Stimulated activated naive CD8-positive, alpha-beta T cell treated with anti-CD3 and anti-CD28 coated beads, Interleukin-15, Interleukin-2, amounts not matched to agents 100 ng/mL and 50 ng/mL, for 24 hours (primary cell): ENCODE measurements around the gene FBXL19.

Experiments
- H3K27ac Mint-ChIP-seq: one replicate; pipeline ENCODE4 v1.8.0; 2021; ENCODE audit warnings: mild to moderate bottlenecking, mixed read lengths
- H3K27me3 Mint-ChIP-seq: one replicate; pipeline ENCODE4 v1.8.0; 2021; ENCODE audit warnings: mixed read lengths
- H3K36me3 Mint-ChIP-seq: one replicate; pipeline ENCODE4 v1.8.0; 2021; ENCODE audit warnings: low read depth, mixed read lengths
- H3K4me1 Mint-ChIP-seq: one replicate; pipeline ENCODE4 v1.8.0; 2021; ENCODE audit warnings: low read depth, mixed read lengths
- H3K4me3 Mint-ChIP-seq: one replicate; pipeline ENCODE4 v1.8.0; 2021; ENCODE audit warnings: mild to moderate bottlenecking, mixed read lengths
- H3K9me3 Mint-ChIP-seq: one replicate; pipeline ENCODE4 v1.8.0; 2021; ENCODE audit warnings: mixed read lengths

FBXL19 gene

DNA sequence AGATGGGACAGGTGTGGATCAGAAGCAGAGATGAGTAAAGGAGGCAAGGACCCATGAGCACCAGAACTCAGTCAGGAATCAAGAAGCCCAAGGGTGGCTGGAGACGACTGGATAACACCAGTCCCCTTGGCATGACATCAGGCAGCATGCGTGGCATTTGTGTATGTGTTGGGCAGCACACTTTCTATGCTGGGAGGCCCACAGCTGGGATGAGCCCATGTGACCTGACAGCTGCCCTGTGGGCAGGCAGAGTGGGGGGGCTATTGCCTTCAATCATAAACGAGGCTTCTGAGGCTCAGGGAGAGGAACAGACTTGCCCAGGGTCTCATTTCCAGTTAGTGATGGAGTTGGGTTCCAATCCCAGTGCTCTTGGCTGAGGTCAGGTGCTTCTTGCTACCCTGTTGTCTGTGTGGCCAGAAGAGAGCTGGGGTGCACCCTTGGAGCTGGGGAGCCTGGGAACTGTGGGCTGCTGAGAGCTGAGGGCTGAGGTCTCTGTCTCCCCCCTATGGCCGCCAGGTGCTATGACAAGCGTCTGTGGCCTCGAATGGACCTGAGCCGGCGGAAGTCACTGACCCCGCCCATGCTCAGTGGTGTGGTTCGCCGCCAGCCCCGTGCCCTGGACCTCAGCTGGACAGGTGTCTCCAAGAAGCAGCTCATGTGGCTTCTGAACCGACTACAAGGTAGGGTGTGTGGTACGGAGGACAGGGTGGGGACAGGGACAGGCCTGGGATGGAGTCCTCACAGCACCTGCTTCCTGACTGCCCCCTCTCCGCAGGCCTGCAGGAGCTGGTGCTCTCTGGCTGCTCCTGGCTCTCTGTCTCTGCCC, 18.4 kb downstream of the FBXL19 start:
- Mint-ChIP-seq H3K27me3 (no peaks in the 10 kb centered on the region), H3K36me3 (peaks cover 25% of the 10 kb centered on the region), H3K9me3 (no peaks in the 10 kb centered on the region), H3K4me1 (peaks cover 15% of the 10 kb centered on the region), H3K4me3 (no peak overlapping the region), H3K27ac (no peak overlapping the region)

DNA sequence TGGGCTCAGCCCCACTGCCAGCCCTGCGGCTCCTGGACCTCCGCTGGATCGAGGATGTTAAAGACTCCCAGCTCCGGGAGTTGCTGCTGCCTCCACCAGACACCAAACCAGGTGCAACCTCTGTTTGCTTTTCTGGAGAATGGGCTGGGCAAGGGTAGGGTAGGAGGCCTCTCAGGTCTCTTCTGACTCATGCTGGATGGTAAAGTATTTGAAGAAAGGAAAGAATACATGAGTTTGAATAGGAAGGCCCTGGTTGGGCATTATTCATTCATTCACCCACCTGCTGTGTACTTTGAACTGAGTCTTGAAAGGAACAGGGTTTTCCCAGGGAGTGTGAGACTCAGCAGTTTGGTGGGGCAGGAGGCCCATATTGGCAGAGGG, 19.0 kb downstream of the FBXL19 start:
- Mint-ChIP-seq H3K4me3 (no peak overlapping the region), H3K27me3 (no peaks in the 10 kb centered on the region), H3K9me3 (no peaks in the 10 kb centered on the region), H3K4me1 (peaks cover 15% of the 10 kb centered on the region), H3K27ac (no peak overlapping the region), H3K36me3 (peaks cover 25% of the 10 kb centered on the region)

GRCh38 chr16:30944352-30944751, 21.0 kb downstream of the FBXL19 start:
- Mint-ChIP-seq H3K9me3 (no peaks in the 10 kb centered on the region), H3K4me1 (peaks cover 15% of the 10 kb centered on the region), H3K27ac (peak overlapping the region; percentile 49), H3K27me3 (no peaks in the 10 kb centered on the region), H3K4me3 (no peak overlapping the region), H3K36me3 (peaks cover 19% of the 10 kb centered on the region)

DNA sequence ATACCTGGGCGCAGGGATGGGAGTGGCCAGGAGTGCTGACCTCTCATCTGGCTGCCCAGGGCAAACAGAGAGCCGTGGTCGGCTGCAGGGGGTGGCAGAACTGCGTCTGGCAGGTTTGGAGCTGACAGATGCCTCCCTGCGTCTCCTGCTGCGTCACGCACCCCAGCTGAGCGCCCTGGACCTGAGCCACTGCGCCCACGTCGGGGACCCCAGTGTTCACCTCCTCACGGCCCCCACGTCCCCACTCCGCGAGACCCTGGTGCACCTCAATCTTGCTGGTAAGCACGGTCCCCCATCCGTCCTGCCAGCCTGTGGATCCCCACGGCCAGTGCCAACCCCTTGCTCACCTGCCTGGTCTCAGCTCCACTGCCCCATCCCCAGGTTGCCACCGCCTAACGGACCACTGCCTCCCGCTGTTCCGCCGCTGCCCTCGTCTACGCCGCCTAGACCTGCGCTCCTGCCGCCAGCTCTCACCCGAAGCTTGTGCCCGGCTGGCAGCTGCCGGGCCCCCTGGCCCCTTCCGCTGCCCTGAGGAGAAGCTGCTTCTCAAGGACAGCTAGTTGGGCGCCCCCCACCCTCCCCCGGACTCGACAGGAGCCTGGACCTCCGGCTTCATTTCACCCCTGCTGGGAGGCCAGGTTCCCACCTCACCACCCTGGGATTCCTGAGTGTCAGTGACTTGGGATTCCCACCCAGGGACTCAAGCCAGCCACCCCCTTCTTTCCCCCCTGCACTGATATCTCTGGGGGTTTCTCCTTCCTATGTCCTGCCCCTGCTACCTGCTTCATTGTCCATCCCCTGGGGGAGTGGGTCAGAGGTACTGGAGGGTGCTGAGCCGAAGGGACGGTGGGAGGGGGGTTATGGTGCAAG, 23.5 kb downstream of the FBXL19 start:
- Mint-ChIP-seq H3K27ac (no peak overlapping the region), H3K27me3 (no peaks in the 10 kb centered on the region)

DNA sequence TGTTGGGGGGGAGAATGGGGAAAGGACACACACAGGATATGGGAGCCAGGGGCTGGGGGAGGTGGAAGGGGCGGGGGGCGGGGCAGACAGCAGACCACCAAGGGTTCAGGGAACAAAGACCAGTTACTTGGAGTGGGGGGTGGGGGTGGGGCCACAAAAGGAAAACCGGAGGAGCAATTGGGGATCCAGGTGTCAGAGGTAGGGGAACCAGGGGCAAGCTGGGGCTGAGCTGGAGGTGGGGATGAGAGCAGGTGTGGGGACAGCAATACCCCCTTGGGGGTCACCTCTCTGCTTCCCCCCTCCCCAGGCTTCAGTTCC, 24.1 kb downstream of the FBXL19 start:
- Mint-ChIP-seq H3K27me3 (no peaks in the 10 kb centered on the region), H3K4me3 (no peak overlapping the region), H3K9me3 (no peaks in the 10 kb centered on the region), H3K4me1 (peaks cover 20% of the 10 kb centered on the region), H3K36me3 (peaks cover 15% of the 10 kb centered on the region), H3K27ac (no peak overlapping the region)

More for the DNA sequence above, 23.5 kb downstream of the FBXL19 start:
- H3K36me3 Mint-ChIP-seq, result peaks cover 15% of the 10 kb centered on the region
- H3K9me3 Mint-ChIP-seq, result no peaks in the 10 kb centered on the region
- H3K4me3 Mint-ChIP-seq, result peak overlapping the region; percentile 32
- peaks cover 25% of the 10 kb centered on the region for H3K4me1 Mint-ChIP-seq

GRCh38 chr16:30947859-30948666, 24.7 kb downstream of the FBXL19 start:
- H3K4me1 Mint-ChIP-seq, result peaks cover 16% of the 10 kb centered on the region
- no peaks in the 10 kb centered on the region for H3K27me3 Mint-ChIP-seq
- H3K4me3 Mint-ChIP-seq, result no peak overlapping the region
- H3K27ac Mint-ChIP-seq, result no peak overlapping the region
- peaks cover 11% of the 10 kb centered on the region for H3K36me3 Mint-ChIP-seq
- no peaks in the 10 kb centered on the region for H3K9me3 Mint-ChIP-seq

DNA sequence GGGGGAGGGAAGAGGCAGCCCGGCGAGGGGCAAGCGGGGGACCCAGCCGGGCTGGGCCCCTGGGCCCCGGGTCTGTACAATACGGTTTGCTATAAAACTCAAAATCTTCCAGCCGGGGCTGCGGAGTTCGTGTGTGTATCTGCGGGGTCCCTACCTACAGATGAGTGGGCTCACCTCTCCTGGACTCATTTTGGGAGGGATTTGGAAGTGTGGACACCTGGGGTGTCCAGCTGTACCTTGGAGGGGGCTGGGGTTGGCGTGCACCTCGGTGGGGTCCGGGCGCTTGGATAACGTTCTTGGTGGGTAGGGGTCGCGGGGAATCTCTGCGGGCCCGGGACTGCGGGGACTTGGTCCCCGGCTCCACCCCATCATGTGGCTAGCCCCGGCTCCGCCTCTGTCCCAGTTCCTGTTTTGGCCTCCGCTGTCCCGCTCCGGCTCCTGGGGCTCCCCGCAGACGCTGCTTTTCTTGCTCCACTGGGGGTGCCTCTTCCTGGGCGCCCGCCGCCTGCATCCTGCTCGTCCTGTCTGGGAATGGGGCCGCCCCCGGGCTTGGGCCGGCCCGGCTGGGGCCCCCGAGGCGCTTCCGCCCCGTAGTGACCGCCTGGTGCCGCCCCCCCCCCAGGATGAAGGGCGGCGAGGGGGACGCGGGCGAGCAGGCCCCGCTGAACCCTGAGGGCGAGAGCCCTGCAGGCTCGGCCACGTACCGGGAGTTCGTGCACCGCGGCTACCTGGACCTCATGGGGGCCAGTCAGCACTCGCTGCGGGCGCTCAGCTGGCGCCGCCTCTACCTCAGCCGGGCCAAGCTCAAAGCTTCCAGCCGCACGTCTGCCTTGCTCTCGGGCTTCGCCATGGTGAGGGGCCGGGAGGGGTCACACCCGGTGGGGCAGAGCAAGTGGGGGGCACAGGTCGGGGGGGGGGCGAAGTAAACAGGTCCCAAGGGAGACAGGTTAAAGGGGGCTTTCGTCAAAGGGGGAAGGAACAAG, 25.6 kb downstream of the FBXL19 start, which contains the start of gene ORAI3:
Gene ORAI3 (plus strand): TSS at position 402 of the 983 bp plus-strand sequence. CDS start 222 bp downstream, at position 624.
- Mint-ChIP-seq H3K4me3 (peak within 1 kb of the TSS; percentile 86), H3K9me3 (no peaks in the 10 kb centered on the region), H3K27me3 (no peaks in the 10 kb centered on the region), H3K27ac (peak within 1 kb of the TSS; percentile 81), H3K4me1 (peaks cover 16% of the 10 kb centered on the region), H3K36me3 (peaks cover 7% of the 10 kb centered on the region)

DNA sequence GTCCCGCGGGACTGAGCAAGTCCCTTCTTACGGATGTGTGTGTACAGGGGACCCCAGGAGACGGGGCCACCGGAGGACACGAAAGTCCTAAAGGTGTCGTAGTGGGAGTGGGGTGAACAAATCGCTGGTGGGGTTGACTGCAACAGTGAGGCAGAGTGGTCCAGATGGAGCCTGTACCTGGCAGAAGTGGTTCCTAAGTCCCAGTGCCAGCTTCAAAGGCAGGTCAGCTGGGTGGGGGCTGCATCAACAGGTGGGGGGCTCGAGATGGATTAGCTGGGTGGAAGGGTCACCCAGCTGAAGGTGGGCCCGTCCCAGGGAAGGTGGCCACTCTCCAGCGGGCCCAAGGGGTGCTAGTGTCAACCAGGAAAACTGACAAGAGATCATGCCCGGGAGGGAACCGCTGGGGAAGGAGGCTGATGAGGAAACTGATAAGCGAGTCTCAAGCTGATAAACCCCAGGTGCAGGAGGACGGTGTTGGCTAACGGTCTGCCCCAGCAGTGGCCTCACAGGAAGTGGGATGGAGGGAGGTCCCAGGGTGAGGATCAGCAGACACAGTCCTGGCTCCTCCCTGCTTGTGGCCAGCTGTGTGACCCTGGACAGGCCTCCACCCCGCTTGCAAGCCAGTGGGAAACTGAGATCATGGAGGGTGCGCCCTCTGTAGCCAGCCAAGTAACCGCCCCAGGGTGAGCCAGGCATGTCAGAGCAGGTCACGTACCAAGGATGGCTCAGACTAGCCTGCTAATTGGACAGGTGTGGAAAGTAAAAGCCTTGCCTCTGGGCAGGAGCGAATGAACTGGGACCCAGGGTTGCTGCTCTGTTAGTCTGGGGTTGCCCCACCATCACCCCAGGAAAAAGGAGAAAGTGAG, 26.5 kb downstream of the FBXL19 start:
- no peaks in the 10 kb centered on the region for H3K27me3 Mint-ChIP-seq
- peaks cover 16% of the 10 kb centered on the region for H3K4me1 Mint-ChIP-seq
- H3K4me3 Mint-ChIP-seq, result peak overlapping the region; percentile 86
- peak overlapping the region; percentile 81 for H3K27ac Mint-ChIP-seq
- no peaks in the 10 kb centered on the region for H3K36me3 Mint-ChIP-seq
- H3K9me3 Mint-ChIP-seq, result no peaks in the 10 kb centered on the region

DNA sequence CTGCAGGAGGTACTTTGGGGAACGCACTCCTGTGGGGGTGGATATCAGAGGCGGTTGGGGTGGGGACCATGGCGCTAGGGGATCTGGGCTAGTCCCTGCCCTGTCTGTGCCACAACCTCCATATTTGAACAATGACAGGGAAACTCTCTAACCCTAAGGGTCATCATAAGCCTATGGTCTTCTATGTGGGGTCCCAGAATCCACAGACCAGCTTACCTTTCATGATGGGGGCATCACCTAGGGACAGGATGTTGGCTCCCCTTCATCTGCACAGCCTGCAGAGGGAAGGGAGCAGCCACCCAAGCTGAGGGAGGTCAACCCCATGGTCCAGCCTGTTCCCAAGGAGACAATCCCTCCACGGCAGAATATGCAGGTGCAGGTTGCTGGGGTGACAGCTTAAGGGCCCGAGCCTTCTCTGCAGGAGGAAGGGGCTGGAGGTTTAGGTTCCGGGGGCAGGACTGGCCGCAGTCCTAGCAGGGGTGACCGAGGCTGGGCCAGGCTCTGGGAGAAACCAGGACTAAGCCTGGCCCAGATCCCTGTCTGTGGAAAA, 27.2 kb downstream of the FBXL19 start:
- Mint-ChIP-seq H3K4me1 (peaks cover 16% of the 10 kb centered on the region), H3K4me3 (peak overlapping the region; percentile 86), H3K27ac (peak overlapping the region; percentile 81), H3K36me3 (no peaks in the 10 kb centered on the region), H3K27me3 (no peaks in the 10 kb centered on the region), H3K9me3 (no peaks in the 10 kb centered on the region)

DNA sequence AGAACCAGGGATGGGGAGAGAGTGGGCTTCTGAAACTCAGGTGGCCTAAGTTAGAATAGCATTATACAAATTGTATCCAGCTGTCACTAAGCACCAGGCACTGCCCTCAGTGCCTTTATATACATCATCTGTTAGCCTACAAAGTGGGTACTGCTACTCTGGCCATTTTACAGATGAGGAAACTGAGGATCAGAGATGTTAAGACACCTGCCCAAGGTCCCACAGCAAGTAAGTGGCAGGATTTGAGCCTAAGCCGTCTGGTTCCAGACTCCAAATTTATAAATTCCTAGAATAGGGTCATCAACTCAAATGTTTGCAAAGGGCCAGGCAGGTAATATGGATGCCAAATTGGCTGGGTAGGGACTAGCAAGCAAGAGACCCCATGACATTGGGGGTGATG, 27.8 kb downstream of the FBXL19 start:
- Mint-ChIP-seq H3K27ac (no peak overlapping the region), H3K27me3 (no peaks in the 10 kb centered on the region), H3K4me3 (no peak overlapping the region), H3K4me1 (peaks cover 20% of the 10 kb centered on the region), H3K9me3 (no peaks in the 10 kb centered on the region), H3K36me3 (no peaks in the 10 kb centered on the region)

DNA sequence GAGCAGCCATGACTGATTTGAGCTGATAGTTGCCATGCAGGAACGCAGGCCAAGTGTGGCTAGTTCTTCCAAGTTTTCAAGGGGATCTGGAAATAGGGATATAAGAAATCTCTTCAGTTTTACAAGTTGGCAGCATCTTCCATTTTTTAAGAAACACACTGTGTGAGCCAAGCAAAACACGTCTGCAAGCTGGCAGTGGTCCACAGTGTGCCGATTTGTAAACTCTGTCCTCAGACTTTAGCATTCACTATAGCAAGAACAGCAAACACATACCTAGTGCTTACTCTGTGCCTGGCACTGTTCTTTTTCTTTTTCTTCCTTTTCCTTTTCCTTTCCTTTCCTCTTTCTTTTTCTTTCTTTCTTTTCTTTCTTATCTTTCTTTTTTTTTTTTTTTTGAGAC, 28.4 kb downstream of the FBXL19 start:
- H3K36me3 Mint-ChIP-seq, result no peaks in the 10 kb centered on the region
- no peak overlapping the region for H3K27ac Mint-ChIP-seq
- H3K4me1 Mint-ChIP-seq, result peaks cover 26% of the 10 kb centered on the region
- H3K27me3 Mint-ChIP-seq, result no peaks in the 10 kb centered on the region
- no peaks in the 10 kb centered on the region for H3K9me3 Mint-ChIP-seq
- no peak overlapping the region for H3K4me3 Mint-ChIP-seq

DNA sequence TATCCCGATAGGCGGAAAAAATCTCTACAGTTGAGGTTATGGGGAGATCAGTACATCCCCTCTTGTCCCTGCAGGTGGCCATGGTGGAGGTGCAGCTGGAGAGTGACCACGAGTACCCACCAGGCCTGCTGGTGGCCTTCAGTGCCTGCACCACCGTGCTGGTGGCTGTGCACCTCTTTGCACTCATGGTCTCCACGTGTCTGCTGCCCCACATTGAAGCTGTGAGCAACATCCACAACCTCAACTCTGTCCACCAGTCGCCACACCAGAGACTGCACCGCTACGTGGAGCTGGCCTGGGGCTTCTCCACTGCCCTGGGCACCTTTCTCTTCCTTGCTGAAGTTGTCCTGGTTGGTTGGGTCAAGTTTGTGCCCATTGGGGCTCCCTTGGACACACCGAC, 29.7 kb downstream of the FBXL19 start:
- Mint-ChIP-seq H3K9me3 (no peaks in the 10 kb centered on the region), H3K36me3 (no peaks in the 10 kb centered on the region), H3K4me3 (no peak overlapping the region), H3K27me3 (no peaks in the 10 kb centered on the region), H3K4me1 (peaks cover 33% of the 10 kb centered on the region), H3K27ac (no peak overlapping the region)
